ENCODE data around the gene MBNL2.

Gene MBNL2

DNA sequence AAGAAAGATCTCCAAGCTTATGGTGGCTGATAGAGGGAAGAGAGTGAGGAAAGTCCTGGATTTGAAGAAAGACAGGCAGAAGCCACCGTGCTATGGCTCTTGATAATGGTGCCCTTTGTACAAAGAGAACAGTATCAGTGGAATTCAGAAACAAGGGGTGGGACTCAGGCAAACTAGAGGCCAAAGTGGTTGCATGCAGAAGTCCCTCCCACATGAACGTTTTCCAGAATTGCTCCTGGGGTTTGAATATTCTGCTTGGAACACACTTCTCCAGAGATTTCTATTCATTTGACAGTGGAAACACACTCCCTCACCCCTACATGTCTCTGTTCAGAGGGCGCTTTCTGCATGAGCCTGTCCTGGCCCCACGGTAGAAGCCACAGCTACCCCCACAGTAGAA lies 10.1 kb upstream of the MBNL2 start:
- no peaks in the 10 kb centered on the region for H3K36me3 ChIP-seq (ENCODE audit: low read length)
- no peaks in the 10 kb centered on the region for H3F3A ChIP-seq (ENCODE audit: insufficient read depth)
- no peak overlapping the region for H3K27ac ChIP-seq (ENCODE audit: low read depth, low read length)
- TF ChIP-seq CTCF (IDR thresholded peaks at IDR 0.05; ENCODE audit: insufficient read depth, low read length, poor library complexity, severe bottlenecking) (no peak), EZH2phosphoT487 (conservative IDR thresholded peaks at IDR 0.05; ENCODE audit: low read length) (no peak)
- H4K20me1 ChIP-seq (ENCODE audit: low read depth, low read length), result no peaks in the 10 kb centered on the region
- no peak overlapping the region for H2AFZ ChIP-seq (ENCODE audit: low read depth, low read length, severe bottlenecking)
- H3K27me3 ChIP-seq (ENCODE audit: low read length), result no peaks in the 10 kb centered on the region
- no peaks in the 10 kb centered on the region for H3K9me2 ChIP-seq (replicated peaks; ENCODE audit: insufficient read depth, low read length)
- H3K4me3 ChIP-seq (ENCODE audit: insufficient read depth, low read length, poor library complexity, severe bottlenecking), result no peak overlapping the region
- no peaks in the 10 kb centered on the region for H3K9me3 ChIP-seq (ENCODE audit: insufficient read depth, low read length)
- no peak overlapping the region for H3K9ac ChIP-seq (ENCODE audit: low read length)
- no peaks in the 10 kb centered on the region for H3K79me2 ChIP-seq (ENCODE audit: insufficient read depth, low read length)
- no peak overlapping the region for H3K4me2 ChIP-seq (ENCODE audit: low read depth, low read length, poor library complexity, severe bottlenecking)

DNA sequence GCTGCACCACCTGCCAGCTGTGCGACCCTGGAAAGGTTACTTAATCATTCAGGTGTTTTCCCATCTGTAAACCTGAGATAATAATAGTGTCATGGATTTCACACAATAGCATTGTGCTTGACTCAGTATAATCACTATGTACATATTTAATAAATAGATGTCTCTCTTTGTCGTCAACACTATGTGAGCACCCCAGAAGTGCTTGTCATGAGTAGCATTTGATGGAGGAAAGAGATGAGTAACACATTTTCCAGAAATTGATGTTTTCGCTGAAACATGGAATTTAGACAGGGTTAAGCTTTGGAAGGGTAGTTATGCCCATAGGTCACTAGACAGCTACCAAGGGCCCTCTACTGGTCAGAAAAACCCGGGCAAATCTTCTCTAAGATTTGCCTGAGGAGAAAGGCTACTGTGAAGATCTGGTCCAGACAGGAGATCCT lies 9.5 kb upstream of the MBNL2 start:
- Histone ChIP-seq H3K4me3 (ENCODE audit: insufficient read depth, low read length, poor library complexity, severe bottlenecking) (no peak overlapping the region), H3K9me2 (replicated peaks; ENCODE audit: insufficient read depth, low read length) (no peaks in the 10 kb centered on the region), H3K27ac (ENCODE audit: low read depth, low read length) (no peak overlapping the region), H4K20me1 (ENCODE audit: low read depth, low read length) (no peaks in the 10 kb centered on the region), H3K9ac (ENCODE audit: low read length) (no peak overlapping the region), H3K79me2 (ENCODE audit: insufficient read depth, low read length) (no peaks in the 10 kb centered on the region), H3K4me2 (ENCODE audit: low read depth, low read length, poor library complexity, severe bottlenecking) (no peak overlapping the region), H3K27me3 (ENCODE audit: low read length) (no peaks in the 10 kb centered on the region), H3K9me3 (ENCODE audit: insufficient read depth, low read length) (no peaks in the 10 kb centered on the region), H2AFZ (ENCODE audit: low read depth, low read length, severe bottlenecking) (no peak overlapping the region), H3K36me3 (ENCODE audit: low read length) (no peaks in the 10 kb centered on the region), H3F3A (ENCODE audit: insufficient read depth) (no peaks in the 10 kb centered on the region)
- TF ChIP-seq EZH2phosphoT487 (conservative IDR thresholded peaks at IDR 0.05; ENCODE audit: low read length) (no peak), CTCF (IDR thresholded peaks at IDR 0.05; ENCODE audit: insufficient read depth, low read length, poor library complexity, severe bottlenecking) (peak; percentile 23)

DNA sequence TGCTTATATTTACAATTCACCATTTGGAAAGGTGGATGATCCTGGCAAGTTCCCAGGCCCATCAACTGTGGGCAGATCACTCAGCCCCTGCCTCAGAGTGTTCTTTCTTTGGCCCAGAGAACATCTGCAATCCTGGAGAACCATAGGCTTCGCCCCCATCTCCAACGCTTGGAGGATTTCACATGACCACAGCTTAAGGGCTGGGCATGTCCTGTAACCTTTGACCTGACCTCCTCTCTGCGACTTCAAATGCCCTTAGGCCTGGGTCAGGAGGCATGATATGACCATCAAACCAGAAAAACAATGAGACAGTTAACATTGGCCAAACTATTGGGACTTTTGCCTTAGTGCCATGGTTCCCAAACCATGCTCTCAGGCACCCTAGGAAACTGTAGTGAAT lies 7.2 kb upstream of the MBNL2 start:
- H3K27ac ChIP-seq (ENCODE audit: low read depth, low read length), result no peak overlapping the region
- TF ChIP-seq CTCF (IDR thresholded peaks at IDR 0.05; ENCODE audit: insufficient read depth, low read length, poor library complexity, severe bottlenecking), result no peak
- TF ChIP-seq EZH2phosphoT487 (conservative IDR thresholded peaks at IDR 0.05; ENCODE audit: low read length), result no peak

More for the DNA sequence above, 7.2 kb upstream of the MBNL2 start:
- H3K4me2 ChIP-seq (ENCODE audit: low read depth, low read length, poor library complexity, severe bottlenecking), result no peak overlapping the region
- no peaks in the 10 kb centered on the region for H3K9me3 ChIP-seq (ENCODE audit: insufficient read depth, low read length)
- H3K4me3 ChIP-seq (ENCODE audit: insufficient read depth, low read length, poor library complexity, severe bottlenecking), result no peak overlapping the region
- no peaks in the 10 kb centered on the region for H4K20me1 ChIP-seq (ENCODE audit: low read depth, low read length)
- H3F3A ChIP-seq (ENCODE audit: insufficient read depth), result no peaks in the 10 kb centered on the region
- no peak overlapping the region for H2AFZ ChIP-seq (ENCODE audit: low read depth, low read length, severe bottlenecking)
- no peaks in the 10 kb centered on the region for H3K79me2 ChIP-seq (ENCODE audit: insufficient read depth, low read length)
- H3K9me2 ChIP-seq (replicated peaks; ENCODE audit: insufficient read depth, low read length), result no peaks in the 10 kb centered on the region
- no peaks in the 10 kb centered on the region for H3K36me3 ChIP-seq (ENCODE audit: low read length)
- no peak overlapping the region for H3K9ac ChIP-seq (ENCODE audit: low read length)
- H3K27me3 ChIP-seq (ENCODE audit: low read length), result no peaks in the 10 kb centered on the region
